Measurements from ENCODE around the gene OCSTAMP. TPM values are rescaled to one million over a fixed set of nuclear protein-coding genes. Genes with fewer than 3 reads are reported as not detected.

Gene OCSTAMP
- total and polyA plus RNA-seq, 7 donors: not detected

DNA sequence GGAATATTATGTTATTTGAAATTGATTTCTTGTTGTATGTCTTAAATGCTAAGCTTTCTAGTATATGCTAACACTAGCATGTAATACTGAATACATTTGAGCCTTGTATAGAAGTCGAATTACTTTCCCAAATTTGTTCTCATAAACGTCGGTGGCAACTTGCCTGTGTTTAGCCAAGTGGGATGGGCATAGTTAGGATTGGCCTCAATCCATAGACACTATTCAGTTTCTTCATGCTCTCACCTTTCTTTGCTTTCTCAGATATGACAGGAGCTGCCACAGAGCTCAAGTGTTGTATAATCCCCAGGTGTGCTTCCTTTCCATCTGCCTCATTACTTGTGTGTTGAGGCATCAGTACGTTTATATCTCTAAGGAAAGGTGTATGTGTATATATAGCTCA, 56.4 kb downstream of the OCSTAMP start:
- 14 to 55% methylated on average over 4 of the region's 4 CpGs for WGBS, 2 donors
- intact Hi-C loops (cut with DNase I): no loop called here
- peaks cover 0 to 3% (median 0%) of the 10 kb centered on the region in 4 donors for H3K9me3 ChIP-seq
- H3K27me3 ChIP-seq: no peaks in the 10 kb centered on the region
- H3K27ac ChIP-seq: no peak overlapping the region
- no peaks in the 10 kb centered on the region for H3K36me3 ChIP-seq
- H3K4me1 ChIP-seq: no peaks in the 10 kb centered on the region
- no peak overlapping the region for H3K4me3 ChIP-seq
- TF ChIP-seq, protein P1, sequence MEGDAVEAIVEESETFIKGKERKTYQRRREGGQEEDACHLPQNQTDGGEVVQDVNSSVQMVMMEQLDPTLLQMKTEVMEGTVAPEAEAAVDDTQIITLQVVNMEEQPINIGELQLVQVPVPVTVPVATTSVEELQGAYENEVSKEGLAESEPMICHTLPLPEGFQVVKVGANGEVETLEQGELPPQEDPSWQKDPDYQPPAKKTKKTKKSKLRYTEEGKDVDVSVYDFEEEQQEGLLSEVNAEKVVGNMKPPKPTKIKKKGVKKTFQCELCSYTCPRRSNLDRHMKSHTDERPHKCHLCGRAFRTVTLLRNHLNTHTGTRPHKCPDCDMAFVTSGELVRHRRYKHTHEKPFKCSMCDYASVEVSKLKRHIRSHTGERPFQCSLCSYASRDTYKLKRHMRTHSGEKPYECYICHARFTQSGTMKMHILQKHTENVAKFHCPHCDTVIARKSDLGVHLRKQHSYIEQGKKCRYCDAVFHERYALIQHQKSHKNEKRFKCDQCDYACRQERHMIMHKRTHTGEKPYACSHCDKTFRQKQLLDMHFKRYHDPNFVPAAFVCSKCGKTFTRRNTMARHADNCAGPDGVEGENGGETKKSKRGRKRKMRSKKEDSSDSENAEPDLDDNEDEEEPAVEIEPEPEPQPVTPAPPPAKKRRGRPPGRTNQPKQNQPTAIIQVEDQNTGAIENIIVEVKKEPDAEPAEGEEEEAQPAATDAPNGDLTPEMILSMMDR (IDR thresholded peaks at IDR 0.05): no peak
- TF ChIP-seq POLR2AphosphoS5 (IDR thresholded peaks at IDR 0.05) (no peak), EP300 (IDR thresholded peaks at IDR 0.05) (no peak), POLR2A (IDR thresholded peaks at IDR 0.05) (no peak)
- no peak for DNase-seq

DNA sequence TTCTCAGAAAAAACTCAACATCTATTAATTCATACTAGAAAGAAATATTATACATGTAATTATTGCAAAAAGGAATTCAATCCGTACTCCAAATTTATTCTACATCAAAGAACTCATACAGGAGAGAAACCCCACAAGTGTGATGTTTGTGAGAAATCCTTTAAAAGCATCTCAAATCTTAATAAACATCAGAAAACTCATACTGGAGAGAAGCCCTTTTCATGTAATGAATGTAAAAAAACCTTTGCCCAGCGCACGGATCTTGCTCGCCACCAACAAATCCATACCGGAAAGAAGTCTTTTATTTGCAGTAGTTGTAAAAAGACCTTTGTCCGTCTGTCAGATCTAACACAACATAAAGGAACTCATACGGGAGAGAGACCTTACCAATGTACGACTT, 59.1 kb downstream of the OCSTAMP start:
- intact Hi-C loops (cut with DNase I): no loop called here
- TF ChIP-seq POLR2A (IDR thresholded peaks at IDR 0.05) (no peak), POLR2AphosphoS5 (IDR thresholded peaks at IDR 0.05) (no peak), EP300 (IDR thresholded peaks at IDR 0.05) (no peak)
- TF ChIP-seq, protein P1 (IDR thresholded peaks at IDR 0.05): no peak
- Histone ChIP-seq H3K27me3 (peaks cover 0 to 3% (median 0%) of the 10 kb centered on the region in 3 donors), H3K27ac (no peak overlapping the region), H3K4me1 (no peaks in the 10 kb centered on the region), H3K4me3 (no peak overlapping the region), H3K36me3 (no peaks in the 10 kb centered on the region), H3K9me3 (peaks cover 0 to 3% (median 0%) of the 10 kb centered on the region in 4 donors)
- 83 to 92% methylated on average over 8 of the region's 8 CpGs for WGBS, 2 donors
- DNase-seq: no peak

Other genes with a start within 250 kb of the OCSTAMP start
- under 1 TPM in 2 of 4 donors, not detected in 2; 0.41 to 0.55 TPM for gene CDH22, start 242.2 kb downstream of the OCSTAMP start, total RNA-seq
- under 1 TPM in 1 of 3 donors, not detected in 2; 0.06 TPM for gene CDH22, start 242.2 kb downstream of the OCSTAMP start, polyA plus RNA-seq
- gene ELMO2, start 144.0 kb downstream of the OCSTAMP start, total RNA-seq: 10 to 100 TPM; 40.3 to 52.1 (median 46.2) TPM
- gene ELMO2, start 144.0 kb downstream of the OCSTAMP start, polyA plus RNA-seq: 10 to 100 TPM; 13.2 to 19.2 (median 13.8) TPM
- 1 to 10 TPM; 2.6 to 6.6 (median 4.4) TPM for gene ZNF334, start 37.1 kb downstream of the OCSTAMP start, total RNA-seq
- gene ZNF334, start 37.1 kb downstream of the OCSTAMP start, polyA plus RNA-seq: 1 to 10 TPM in 1 of 3 donors, under 1 TPM in 2; 0.46 to 2.4 (median 0.60) TPM
- 1 to 10 TPM in 3 of 4 donors, under 1 TPM in 1; 0.49 to 4.2 (median 1.8) TPM for gene SLC13A3, start 100.8 kb upstream of the OCSTAMP start, total RNA-seq
- under 1 TPM in 1 of 3 donors, not detected in 2; 0.48 TPM for gene SLC13A3, start 100.8 kb upstream of the OCSTAMP start, polyA plus RNA-seq
- 10 to 100 TPM in 3 of 4 donors, 1 to 10 TPM in 1; 9.1 to 24.4 (median 18.9) TPM for gene TP53RK, start 138.8 kb upstream of the OCSTAMP start, total RNA-seq
- gene TP53RK, start 138.8 kb upstream of the OCSTAMP start, polyA plus RNA-seq: 10 to 100 TPM in 1 of 3 donors, 1 to 10 TPM in 2; 8.4 to 10.2 (median 9.5) TPM
- gene SLC2A10, start 159.0 kb upstream of the OCSTAMP start, total RNA-seq: 10 to 100 TPM in 1 of 4 donors, 1 to 10 TPM in 3; 6.4 to 18.8 (median 8.8) TPM
- gene SLC2A10, start 159.0 kb upstream of the OCSTAMP start, polyA plus RNA-seq: 10 to 100 TPM in 2 of 3 donors, 1 to 10 TPM in 1; 8.6 to 28.2 (median 10.9) TPM